Activated CD4-positive, CD25-positive, alpha-beta regulatory T cell treated with anti-CD3 and anti-CD28 coated beads, Interleukin-2, amount 50 U/mL, for 72 hours (primary cell): Measurements from ENCODE around the gene AIF1L.
A peak's percentile ranks its signal among the peaks of the same experiment; 100 is the strongest.
"Not testable (repeated sequence)": the region's sequence is repeated elsewhere in the genome, so short reads cannot be mapped to it uniquely, and the experiment has no call there.

Experiments used
- DNase-seq: peaks from one replicate; pipeline ENCODE4 v3.0.0; 2021

The AIF1L gene

DNA sequence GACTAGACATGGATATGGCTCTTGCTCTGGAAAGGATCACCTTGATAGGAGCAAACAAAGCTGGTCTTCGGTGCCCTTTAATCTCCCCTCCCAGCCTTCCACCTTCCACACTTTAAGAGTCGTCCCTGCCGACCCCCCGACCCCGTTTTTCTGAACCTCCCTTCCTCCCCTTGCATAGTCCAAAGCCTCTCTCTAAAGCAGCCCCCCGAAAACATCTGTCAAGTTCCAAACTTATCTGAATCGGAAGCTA, 28.6 kb downstream of the AIF1L start:
- DNase-seq, result no peak

DNA sequence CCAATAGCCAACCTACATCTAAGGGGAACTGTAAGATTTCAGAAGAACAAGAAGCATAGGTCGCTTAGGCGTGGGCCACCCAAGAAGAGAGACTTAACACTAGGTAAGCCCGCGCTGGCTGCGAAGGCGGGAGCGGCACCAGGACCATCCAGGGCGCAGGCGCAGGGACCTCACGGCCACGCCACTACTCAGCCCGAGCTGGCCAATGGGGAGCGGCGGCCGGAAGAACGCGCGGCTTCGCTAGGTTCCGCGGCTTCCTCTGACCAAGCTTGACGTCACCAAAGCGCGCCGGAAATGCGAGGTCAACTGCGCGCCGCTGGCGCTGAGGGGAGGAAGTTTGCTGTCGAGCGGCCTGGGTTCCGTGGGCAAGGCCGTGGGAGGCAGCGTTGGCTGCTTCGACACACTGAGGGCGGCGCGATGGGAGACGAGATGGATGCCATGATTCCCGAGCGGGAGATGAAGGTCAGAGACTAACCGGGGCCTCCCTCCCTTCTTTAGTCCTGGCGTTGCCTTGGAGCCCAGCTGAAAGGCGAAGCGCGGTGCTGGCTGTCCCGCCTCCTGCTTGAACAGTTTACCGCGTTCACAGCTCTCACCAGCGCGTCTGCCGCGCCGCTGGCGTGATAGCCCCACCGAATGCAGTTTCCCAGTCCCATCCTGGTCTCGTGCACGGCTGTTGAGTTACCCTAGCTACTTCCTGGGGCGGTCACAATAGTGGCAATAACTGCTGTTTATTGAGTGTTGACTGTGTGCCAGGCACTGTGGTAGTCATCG, 29.1 kb downstream of the AIF1L start, which contains the start of gene NUP214:
Gene NUP214, plus strand, starts transcription at position 299 of the 771 bp plus-strand sequence. Its CDS starts 119 bp downstream, at position 418.
- DNase-seq, result peak; percentile 100

DNA sequence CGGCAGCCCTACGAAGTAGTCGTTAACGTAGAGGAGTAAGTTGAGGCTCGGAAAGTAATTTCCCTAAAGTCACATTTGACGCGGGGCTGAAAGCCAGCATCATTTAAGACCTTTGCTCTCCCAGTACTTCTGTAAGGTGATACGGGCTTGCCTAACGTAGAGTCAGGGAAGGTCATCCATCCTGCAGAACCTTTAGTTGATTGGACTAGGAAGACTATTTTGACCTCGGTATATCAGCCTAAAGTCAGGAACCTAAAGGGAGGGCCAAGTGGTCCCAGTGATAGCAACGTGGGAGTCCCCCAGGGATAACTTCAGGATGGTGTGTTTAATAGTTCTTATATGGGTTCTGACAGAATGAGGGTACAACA, 29.7 kb downstream of the AIF1L start:
- DNase-seq, result no peak

DNA sequence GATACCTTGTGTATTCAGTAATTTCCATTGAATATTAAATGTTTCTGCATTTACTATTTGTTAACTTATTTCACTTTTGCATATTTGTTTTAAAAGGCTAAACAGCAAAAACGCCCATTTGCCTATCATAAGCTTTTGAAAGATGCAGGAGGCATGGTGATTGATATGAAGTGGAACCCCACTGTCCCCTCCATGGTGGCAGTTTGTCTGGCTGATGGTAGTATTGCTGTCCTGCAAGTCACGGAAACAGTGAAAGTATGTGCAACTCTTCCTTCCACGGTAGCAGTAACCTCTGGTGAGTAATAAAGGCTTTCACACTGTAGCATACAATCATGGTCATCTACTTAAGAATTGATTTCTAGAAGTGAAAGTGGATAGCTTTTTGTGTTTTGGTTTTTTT, 32.9 kb downstream of the AIF1L start:
- DNase-seq, result no peak

DNA sequence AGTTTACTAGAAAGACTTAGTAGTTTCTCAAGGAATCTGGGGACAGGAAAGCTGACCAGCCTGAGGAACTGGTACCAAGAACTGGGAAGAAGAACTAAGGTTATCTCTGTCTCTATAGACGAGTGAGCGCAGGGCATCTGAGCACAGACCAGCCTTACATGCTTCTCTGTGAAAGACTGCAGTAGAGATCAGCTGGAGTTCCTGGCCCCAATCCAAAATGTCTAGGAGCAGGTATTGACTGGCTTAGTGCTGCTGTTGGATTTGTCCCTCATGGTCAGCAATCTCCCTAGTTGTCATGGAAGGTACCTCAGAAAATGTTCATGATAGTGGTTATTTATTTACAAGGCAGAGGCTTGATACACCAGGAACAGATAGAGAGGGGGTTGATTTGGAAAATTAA, 42.3 kb downstream of the AIF1L start:
- no peak for DNase-seq

DNA sequence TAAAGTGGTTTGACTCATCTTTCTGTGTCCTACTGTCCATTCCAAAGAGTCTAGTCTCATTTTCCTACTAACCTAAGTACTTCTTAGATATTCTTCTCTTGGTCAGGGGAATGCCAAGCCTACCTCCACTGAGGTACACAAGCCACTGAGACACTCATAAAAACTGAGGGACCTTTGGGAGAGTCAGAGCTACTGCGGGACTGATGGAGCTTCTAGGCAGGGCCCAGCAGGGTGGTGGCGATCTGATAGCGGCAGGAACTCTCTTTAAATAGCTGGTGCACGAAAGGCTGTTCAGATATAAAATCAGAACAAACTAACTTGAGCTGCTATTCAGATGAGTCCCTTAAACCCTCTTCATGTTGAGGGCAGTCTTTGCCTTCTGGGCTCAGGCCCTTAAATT, 43.8 kb downstream of the AIF1L start:
- DNase-seq, result no peak

DNA sequence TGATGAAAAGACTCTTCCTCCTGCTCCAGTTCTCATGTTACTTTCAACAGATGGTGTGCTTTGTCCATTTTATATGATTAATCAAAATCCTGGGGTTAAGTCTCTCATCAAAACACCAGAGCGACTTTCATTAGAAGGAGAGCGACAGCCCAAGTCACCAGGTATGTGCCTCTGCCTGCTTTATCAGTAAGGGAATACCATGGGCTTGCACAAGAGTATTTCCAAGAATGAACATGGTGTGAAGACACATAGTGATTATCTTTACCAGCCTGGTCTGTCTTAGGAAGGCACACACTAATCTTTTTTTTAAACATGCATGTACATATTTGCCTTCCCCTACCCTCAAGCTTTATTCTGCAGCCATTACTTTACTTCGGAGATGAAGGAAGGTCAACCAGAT, 44.2 kb downstream of the AIF1L start:
- DNase-seq, result no peak

DNA sequence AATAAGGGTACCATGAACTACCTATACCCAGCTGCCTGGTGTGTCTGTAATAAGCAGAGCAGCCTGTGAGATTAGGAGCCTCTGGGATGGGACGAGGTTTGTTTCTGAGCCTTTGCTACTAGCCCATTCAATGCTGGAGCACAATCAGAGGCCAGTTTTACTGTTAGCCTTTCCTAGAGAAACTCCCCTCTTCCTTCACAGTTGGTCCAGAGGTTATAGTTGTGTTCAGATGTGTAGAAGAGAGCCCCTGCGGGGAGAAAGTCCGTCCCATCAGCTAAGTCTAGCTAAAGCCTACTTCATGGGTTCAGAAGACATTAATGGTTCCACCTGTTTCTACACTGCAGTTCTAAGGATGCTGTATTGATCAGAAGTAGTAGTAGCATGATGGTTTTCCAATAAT, 45.8 kb downstream of the AIF1L start:
- no peak for DNase-seq

DNA sequence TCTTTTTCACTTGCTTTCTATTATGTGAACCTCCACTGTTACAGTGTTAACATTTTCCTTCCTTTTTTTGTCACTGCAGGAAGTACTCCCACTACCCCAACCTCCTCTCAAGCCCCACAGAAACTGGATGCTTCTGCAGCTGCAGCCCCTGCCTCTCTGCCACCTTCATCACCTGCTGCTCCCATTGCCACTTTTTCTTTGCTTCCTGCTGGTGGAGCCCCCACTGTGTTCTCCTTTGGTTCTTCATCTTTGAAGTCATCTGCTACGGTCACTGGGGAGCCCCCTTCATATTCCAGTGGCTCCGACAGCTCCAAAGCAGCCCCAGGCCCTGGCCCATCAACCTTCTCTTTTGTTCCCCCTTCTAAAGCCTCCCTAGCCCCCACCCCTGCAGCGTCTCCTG, 47.9 kb downstream of the AIF1L start:
- no peak for DNase-seq

DNA sequence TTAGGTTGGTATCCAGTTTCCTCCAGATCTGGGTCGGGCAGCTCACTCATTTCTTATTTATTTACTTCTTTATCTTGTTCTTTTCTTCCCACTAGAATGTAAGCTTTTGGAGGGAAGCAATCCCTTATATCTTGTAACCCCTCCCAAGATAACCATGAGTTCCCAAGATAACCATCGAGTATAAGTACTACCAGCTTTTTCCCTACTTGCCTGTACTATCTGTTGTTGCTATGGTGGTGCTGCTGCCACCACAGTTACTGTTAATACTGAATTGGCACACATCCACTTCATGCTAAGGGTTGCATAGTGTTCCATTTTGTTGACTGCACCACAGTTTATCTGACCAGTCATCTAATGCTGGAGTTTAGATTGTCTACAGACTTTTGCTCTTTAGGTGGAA, 48.9 kb downstream of the AIF1L start:
- DNase-seq, result no peak

DNA sequence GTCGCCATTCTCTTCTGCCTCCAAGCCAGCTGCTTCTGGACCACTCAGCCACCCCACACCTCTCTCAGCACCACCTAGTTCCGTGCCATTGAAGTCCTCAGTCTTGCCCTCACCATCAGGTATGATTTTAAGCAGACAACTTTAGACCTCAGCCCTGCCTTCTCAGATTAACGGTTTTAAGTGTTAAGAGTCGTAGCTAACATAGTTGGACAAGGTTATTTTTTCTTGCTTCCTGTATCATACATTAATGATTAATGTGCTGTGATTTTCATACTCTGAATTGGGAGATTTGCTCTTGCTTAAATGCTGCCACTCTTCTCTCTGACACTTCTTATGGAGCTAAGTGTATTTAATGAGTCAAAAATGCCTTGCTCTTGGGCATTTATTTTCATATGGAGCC, 49.9 kb downstream of the AIF1L start:
- no peak for DNase-seq

DNA sequence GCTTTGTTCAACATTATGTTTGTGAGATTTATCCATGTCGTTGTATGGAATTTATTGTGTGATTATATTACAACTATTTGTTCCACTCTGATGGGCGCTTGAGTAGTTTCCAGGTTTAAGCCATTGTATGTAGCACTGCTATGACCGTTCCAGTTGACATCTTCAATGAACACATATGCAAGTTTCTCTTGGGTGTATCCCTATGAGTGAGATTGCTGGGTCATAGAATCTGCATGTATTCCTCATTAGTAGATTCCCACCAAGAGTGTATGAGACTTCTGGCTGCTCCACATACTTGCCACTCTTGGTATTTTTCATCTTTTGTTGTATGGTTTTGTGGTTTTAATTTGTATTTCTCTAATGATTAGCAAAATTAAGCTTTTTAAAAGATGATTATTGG, 51.9 kb downstream of the AIF1L start:
- DNase-seq, result no peak

DNA sequence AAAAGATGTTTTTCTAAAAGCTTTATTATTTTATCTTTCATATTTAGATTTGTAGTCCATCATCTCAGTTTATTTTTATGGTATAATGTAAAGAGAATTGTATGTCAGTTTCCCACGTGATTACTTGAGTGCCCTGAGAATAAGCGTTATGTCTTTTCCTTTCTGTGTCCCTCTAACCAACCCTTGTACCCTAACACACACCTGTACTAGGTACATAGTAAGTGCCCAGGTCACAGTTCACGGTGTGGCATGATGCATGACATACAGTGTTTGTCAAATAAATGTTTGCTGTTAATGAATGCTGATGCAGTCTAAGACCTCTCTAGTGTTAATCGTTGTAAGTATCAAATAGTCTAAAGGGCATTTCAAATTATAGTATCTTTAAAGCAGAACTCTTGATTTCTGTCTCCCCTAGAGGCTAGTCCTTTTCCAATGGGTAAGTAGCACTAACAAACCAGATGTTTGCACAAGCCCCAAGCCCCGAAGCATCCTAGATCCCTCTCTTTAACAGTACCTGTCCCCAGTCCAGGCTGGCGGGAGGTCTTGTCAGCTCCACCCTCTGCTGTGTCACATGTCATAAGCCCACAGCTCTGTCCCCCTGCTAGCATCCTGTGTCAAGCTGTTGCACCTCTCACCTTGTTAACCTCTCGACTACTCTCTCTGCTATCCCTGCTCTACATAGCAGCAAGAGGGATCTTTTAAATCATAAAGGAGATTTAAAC, 52.8 kb downstream of the AIF1L start:
- no peak for DNase-seq

DNA sequence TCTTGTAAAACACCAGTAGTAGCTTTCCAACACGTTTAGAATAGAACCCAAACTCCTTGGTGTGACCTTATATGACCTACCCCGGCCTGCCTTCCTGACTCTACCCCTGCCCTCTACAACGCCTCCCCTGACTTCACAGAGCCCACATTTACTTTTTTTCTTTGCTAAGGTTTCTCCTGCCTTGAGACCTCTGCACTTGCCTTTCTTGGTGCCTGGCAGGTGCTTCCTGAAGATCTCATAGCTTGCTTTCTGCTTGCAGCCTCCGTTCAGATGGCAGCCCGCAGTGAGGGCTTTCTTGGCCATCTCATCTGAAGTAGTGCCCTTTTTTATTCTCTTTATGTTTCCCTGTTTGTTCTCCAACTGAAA, 53.3 kb downstream of the AIF1L start:
- no peak for DNase-seq

DNA sequence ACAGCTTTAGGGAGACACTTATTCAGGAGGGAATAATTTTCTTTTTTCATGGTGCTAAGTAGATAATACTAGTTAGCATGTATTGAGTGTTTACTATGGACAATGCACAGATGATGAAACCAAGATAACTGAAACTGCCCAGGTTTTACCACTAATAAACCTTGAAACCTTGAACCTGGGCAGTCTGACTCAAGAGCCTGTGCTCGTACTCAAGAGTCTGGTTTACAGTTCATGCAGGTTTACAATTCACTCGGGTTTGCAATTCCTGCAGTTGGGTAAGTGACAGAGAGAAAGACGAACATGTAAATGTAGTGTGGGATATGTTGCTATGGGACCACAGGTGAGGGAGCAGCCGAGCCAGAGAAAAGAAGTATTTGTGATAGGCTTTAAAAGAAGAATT, 57.3 kb downstream of the AIF1L start:
- no peak for DNase-seq

DNA sequence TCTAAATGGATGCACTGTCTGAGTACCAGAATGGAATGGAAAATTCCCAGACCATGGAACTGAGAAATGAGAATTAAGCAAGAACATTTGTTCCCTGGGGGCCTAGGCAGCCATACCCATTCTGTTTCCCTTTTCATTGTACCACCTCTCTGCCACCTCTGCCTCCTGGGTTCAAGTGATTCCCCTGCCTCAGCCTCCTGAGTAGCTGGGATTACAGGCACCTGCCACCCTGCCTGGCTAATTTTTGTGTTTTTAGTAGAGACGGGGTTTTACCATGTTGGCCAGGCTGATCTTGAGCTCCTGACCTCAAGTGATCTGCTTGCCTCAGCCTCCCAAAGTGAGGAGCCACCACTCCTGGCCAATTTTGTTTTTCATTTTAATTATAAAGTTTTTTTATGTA, 62.3 kb downstream of the AIF1L start:
- not testable (repeated sequence) for DNase-seq

DNA sequence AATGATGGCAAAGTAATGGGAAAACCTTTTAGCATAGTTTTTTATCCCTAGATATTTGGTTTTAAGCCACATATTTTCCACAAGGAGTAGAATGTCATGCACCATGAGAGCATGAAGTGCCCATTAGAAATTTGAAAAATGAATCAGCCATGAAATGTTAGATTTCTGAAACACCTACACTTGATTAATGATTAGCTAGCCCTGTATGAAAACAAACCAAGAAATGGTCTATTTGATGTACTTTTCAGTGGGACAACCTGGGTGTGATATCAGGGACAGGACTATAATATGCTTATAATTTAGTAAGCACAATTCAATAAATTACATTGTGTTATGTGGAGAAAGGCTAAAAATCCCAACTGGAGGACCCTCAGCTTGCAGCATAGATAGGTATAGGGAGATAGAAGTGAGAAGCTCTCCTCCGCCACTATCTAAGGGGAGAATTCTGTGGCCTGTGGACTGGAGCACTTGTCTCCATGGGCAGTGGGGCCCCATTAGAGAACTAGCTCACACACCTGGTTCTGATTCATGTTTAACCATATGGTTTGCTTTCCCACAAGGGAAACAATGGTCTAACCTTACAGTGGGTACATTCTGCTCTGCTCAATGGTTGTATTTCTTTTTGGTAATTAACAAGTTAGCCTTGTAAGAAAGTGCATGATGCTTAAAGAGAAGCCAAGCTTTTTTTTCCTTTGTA, 64.2 kb downstream of the AIF1L start:
- no peak for DNase-seq

DNA sequence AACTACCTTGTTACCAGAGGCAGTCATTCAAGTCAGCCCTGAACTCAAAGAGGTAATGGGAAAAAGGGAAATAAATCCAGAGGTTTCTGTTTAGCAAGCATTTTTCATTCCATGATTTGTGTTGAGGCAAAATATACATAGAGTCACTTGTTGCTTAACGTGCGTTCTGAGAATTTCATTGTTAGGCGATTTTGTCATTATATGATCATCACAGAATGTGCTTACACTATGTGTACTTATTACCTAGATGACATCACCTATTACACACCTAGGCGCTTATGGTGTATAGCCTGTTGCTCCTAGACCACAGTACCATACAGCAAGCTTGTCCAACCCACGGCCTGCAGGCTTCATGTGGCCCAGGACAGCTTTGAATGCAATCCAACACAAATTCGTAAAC, 65.3 kb downstream of the AIF1L start:
- DNase-seq, result no peak

DNA sequence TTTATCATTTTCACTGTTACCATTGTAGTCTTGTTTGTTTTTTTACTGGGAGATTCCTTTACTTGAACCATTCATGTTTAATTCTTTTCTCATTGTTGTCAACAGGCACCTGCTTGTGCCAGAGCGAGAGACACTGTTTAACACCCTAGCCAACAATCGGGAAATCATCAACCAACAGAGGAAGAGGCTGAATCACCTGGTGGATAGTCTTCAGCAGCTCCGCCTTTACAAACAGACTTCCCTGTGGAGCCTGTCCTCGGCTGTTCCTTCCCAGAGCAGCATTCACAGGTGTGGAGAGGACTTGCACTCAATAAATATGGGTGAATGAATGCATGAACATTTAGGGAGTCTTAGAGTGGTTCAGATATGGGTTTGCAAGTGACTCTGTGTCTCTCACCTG, 66.6 kb downstream of the AIF1L start:
- DNase-seq, result no peak

DNA sequence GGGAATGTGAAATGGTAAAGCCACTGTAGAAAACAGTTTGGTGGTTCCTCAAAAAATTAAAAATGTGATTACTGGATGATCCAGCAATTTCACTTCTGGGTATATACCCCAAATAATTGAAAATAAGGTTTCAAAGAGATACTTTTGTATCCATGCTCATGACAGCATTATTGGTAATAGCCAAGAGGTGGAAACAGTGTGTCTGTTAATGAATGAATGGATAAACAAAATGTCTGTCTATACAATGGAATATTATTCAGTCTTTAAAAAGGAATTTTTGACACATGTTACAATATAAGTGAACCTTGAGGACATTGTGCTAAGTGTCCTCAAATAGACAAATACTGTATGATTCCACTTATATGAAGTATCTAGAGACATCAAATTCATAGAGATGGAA, 69.2 kb downstream of the AIF1L start:
- no peak for DNase-seq

DNA sequence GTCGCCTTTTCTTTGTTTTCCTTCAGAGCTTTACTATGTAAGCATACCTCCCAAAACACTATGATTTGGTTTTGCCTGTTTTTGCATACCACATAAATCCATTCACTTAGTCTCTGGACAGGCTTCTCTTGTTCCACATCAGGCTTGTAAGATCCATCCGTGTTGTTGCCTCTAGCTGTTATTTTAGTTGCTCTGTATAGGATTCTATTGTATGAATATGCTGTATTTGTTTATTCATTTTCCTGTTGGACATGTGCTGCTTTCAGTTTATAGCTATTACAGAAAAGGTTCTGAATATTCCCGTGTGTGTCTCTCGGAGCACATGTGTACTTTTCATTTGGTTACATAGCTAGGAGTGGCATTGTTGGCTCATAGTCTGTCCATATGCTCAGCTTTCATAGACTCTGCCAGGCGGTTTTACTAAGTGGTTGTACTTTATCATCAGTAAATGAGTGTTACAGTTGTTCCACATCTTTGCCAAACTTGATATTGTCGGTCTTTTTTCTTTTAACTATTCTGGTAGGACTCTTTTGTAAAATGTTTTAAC, 70.9 kb downstream of the AIF1L start:
- DNase-seq, result no peak

DNA sequence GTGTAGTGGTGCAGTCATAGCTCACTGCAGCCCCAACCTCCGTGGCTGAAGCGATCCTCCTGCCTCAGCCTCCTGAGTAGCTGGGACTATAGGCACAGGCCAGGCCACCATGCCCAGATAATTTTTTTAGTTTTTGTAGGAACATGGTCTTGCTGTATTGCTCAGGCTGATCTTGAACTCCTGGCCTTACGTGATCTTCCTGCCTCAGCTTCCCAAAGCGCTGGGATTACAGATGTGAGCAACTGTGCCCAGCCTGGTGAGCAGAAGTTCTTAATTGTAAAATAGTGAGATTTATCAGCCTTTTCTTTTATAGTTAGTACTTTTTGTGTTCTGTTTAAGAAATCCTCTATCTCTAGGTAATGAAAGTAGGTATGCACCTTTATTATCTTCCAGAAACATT, 71.6 kb downstream of the AIF1L start:
- DNase-seq, result no peak

DNA sequence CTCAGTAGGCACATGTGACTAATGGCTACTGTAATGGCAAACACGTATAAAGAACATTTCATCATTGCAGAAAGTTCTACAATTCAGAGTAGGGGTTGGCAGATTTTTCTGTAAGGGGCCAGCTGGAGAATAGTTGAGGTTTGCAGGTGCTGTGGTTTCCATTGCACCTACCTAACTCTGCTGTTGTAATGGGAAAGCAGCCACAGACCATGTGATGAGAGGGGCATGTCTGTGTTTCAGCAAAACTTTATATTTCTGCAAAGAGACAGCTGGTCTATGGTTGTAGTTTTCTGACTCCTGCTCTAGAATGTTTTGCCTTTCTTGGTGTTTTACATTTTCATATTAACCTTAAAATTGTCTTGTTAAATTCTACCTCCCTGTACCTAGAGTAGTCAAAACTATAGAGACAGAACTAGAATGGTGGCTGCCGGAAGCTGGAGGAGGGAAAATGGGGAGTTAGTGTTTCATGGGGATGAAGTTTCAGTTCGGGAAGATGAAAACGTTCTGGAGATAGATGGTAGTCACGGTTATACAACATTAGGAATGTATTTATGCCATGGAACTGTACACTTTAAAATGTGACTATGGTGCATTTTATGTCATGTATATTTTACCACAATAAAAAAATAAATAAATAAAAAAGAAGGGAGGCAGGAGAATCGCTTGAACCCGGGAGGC, 73.4 kb downstream of the AIF1L start:
- no peak for DNase-seq
